Osteocyte (in vitro differentiated cells): ENCODE data around the gene PKNOX2. TPM values are rescaled to one million over a fixed set of nuclear protein-coding genes. Genes with fewer than 3 reads are reported as not detected.

Experiments used
- DNase-seq: peaks from one replicate; pipeline ENCODE4 v3.0.0; 2021; ENCODE audit warnings: mixed read lengths; ENCODE audit not compliant: unreplicated experiment; ENCODE audit errors: extremely low spot score
- H3K27ac Mint-ChIP-seq: one replicate; pipeline ENCODE4 v1.8.0; 2021; ENCODE audit warnings: mild to moderate bottlenecking, mixed read lengths; ENCODE audit not compliant: unreplicated experiment
- H3K27me3 Mint-ChIP-seq: one replicate; pipeline ENCODE4 v1.8.0; 2021; ENCODE audit warnings: mixed read lengths; ENCODE audit not compliant: unreplicated experiment
- H3K36me3 Mint-ChIP-seq: one replicate; pipeline ENCODE4 v1.8.0; 2021; ENCODE audit warnings: mixed read lengths; ENCODE audit not compliant: unreplicated experiment
- H3K4me1 Mint-ChIP-seq: one replicate; pipeline ENCODE4 v1.8.0; 2021; ENCODE audit warnings: mixed read lengths; ENCODE audit not compliant: unreplicated experiment
- H3K4me3 Mint-ChIP-seq: one replicate; pipeline ENCODE4 v1.8.0; 2021; ENCODE audit warnings: mild to moderate bottlenecking, moderate library complexity, mixed read lengths; ENCODE audit not compliant: unreplicated experiment
- H3K9me3 Mint-ChIP-seq: one replicate; pipeline ENCODE4 v1.8.0; 2021; ENCODE audit warnings: mixed read lengths; ENCODE audit not compliant: unreplicated experiment
- total RNA-seq: library from RNA; stranded (reverse); gene quantifications from 2 replicates; pipeline ENCODE4 v1.2.1, GENCODE V29; 2021
- TF ChIP-seq, protein P1 (sequence below): fragments of 200-600 bp; sonication (generic); IDR thresholded peaks from 2 replicates; pipeline ENCODE4 v1.5.0; 2021; ENCODE audit warnings: antibody characterized with exemption, mild to moderate bottlenecking, moderate library complexity

PKNOX2 gene
- total RNA-seq, 1 donor from 2014 or later, result 89.3 TPM

DNA sequence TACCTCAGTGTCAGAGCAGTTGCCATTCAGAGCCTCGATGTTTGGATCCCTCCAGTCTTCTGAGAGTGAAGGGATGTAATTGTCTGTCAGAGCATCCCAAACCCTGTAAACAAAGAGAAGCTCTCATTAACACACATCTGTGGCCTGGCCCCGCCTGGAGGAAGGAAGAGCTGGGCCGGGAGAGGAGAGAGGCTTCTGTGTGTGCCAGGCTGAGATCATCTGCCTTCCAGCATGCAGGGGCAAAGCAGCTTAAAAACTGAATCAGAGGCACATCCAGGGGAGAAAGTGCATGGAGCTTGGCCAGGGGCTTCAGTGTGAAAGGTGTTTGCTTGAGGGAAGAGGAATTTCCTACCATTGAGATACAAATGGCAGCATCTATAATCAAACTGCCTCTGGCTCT is 317.0 kb downstream of the PKNOX2 start:
- no peaks in the 10 kb centered on the region for H3K4me1 Mint-ChIP-seq
- no peaks in the 10 kb centered on the region for H3K9me3 Mint-ChIP-seq
- no peak overlapping the region for H3K27ac Mint-ChIP-seq
- DNase-seq, result no peak
- H3K36me3 Mint-ChIP-seq, result peaks cover 9% of the 10 kb centered on the region
- H3K4me3 Mint-ChIP-seq, result no peak overlapping the region
- TF ChIP-seq, protein P1, sequence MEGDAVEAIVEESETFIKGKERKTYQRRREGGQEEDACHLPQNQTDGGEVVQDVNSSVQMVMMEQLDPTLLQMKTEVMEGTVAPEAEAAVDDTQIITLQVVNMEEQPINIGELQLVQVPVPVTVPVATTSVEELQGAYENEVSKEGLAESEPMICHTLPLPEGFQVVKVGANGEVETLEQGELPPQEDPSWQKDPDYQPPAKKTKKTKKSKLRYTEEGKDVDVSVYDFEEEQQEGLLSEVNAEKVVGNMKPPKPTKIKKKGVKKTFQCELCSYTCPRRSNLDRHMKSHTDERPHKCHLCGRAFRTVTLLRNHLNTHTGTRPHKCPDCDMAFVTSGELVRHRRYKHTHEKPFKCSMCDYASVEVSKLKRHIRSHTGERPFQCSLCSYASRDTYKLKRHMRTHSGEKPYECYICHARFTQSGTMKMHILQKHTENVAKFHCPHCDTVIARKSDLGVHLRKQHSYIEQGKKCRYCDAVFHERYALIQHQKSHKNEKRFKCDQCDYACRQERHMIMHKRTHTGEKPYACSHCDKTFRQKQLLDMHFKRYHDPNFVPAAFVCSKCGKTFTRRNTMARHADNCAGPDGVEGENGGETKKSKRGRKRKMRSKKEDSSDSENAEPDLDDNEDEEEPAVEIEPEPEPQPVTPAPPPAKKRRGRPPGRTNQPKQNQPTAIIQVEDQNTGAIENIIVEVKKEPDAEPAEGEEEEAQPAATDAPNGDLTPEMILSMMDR, result no peak
- no peaks in the 10 kb centered on the region for H3K27me3 Mint-ChIP-seq

Other genes with a start within 250 kb of the PKNOX2 start
- gene HEPN1, start 245.5 kb upstream of the PKNOX2 start, total RNA-seq, result not detected in 2 replicates
- gene HEPACAM, start 228.7 kb upstream of the PKNOX2 start, total RNA-seq, result not detected in 2 replicates
- gene CCDC15, start 210.5 kb upstream of the PKNOX2 start, total RNA-seq, result 1.3 and 1.8 TPM in 2 replicates
- 0.37 and 0.64 TPM in 2 replicates for gene SLC37A2, start 101.4 kb upstream of the PKNOX2 start, total RNA-seq
- gene TMEM218, start 53.1 kb upstream of the PKNOX2 start, total RNA-seq, result 19.9 and 23.7 TPM in 2 replicates